ENCODE results near the gene CLUH.
"Not testable (repeated sequence)": the region's sequence is repeated elsewhere in the genome, so short reads cannot be mapped to it uniquely, and the experiment has no call there.

CLUH gene

GRCh38 chr17:2660410-2660809 is 51.2 kb downstream of the CLUH start:
- not testable (repeated sequence) for H3K27ac ChIP-seq (ENCODE audit: low read depth, low read length); H3K4me3 ChIP-seq (ENCODE audit: low read depth in 1 of 5, low read length in 5 of 5); H3K27me3 ChIP-seq (ENCODE audit: control insufficient read depth in 5 of 5, insufficient read depth in 4 of 5, low read length in 5 of 5); H3K36me3 ChIP-seq (ENCODE audit: control insufficient read depth in 5 of 5, insufficient read depth in 5 of 5, low read length in 5 of 5); H3K9ac ChIP-seq (ENCODE audit: low read length in 5 of 5); H3K9me3 ChIP-seq (ENCODE audit: control insufficient read depth in 5 of 5, low read length in 5 of 5)
- H3K4me1 ChIP-seq (ENCODE audit: control insufficient read depth in 5 of 5, insufficient read depth in 5 of 5, low read length in 5 of 5) = peaks cover 2 to 25% (median 10%) of the 10 kb centered on the region in 5 donors

GRCh38 chr17:2659337-2659736 is 52.2 kb downstream of the CLUH start:
- H3K27me3 ChIP-seq (ENCODE audit: control insufficient read depth in 5 of 5, insufficient read depth in 4 of 5, low read length in 5 of 5); H3K9me3 ChIP-seq (ENCODE audit: control insufficient read depth in 5 of 5, low read length in 5 of 5); H3K36me3 ChIP-seq (ENCODE audit: control insufficient read depth in 5 of 5, insufficient read depth in 5 of 5, low read length in 5 of 5); H3K4me3 ChIP-seq (ENCODE audit: low read depth in 1 of 5, low read length in 5 of 5); H3K27ac ChIP-seq (ENCODE audit: low read depth, low read length); H3K9ac ChIP-seq (ENCODE audit: low read length in 5 of 5): not testable (repeated sequence)
- H3K4me1 ChIP-seq (ENCODE audit: control insufficient read depth in 5 of 5, insufficient read depth in 5 of 5, low read length in 5 of 5) = peaks cover 2 to 25% (median 10%) of the 10 kb centered on the region in 5 donors

GRCh38 chr17:2656283-2656682 is 55.3 kb downstream of the CLUH start:
- no peak overlapping the region for H3K4me3 ChIP-seq (ENCODE audit: low read depth in 1 of 5, low read length in 5 of 5)
- H3K9me3 ChIP-seq (ENCODE audit: control insufficient read depth in 5 of 5, low read length in 5 of 5) = no peaks in the 10 kb centered on the region
- H3K9ac ChIP-seq (ENCODE audit: low read length in 5 of 5) = no peak overlapping the region
- H3K27ac ChIP-seq (ENCODE audit: low read depth, low read length) = no peak overlapping the region
- H3K4me1 ChIP-seq (ENCODE audit: control insufficient read depth in 5 of 5, insufficient read depth in 5 of 5, low read length in 5 of 5) = peaks cover 2 to 15% (median 9%) of the 10 kb centered on the region in 5 donors
- H3K27me3 ChIP-seq (ENCODE audit: control insufficient read depth in 5 of 5, insufficient read depth in 4 of 5, low read length in 5 of 5) = no peaks in the 10 kb centered on the region
- peaks cover 0 to 8% (median 5%) of the 10 kb centered on the region in 5 donors for H3K36me3 ChIP-seq (ENCODE audit: control insufficient read depth in 5 of 5, insufficient read depth in 5 of 5, low read length in 5 of 5)

GRCh38 chr17:2655546-2655945 is 56.0 kb downstream of the CLUH start:
- Histone ChIP-seq H3K36me3 (ENCODE audit: control insufficient read depth in 5 of 5, insufficient read depth in 5 of 5, low read length in 5 of 5) (peaks cover 0 to 8% (median 5%) of the 10 kb centered on the region in 5 donors), H3K27me3 (ENCODE audit: control insufficient read depth in 5 of 5, insufficient read depth in 4 of 5, low read length in 5 of 5) (no peaks in the 10 kb centered on the region), H3K4me1 (ENCODE audit: control insufficient read depth in 5 of 5, insufficient read depth in 5 of 5, low read length in 5 of 5) (peaks cover 2 to 22% (median 9%) of the 10 kb centered on the region in 5 donors), H3K9me3 (ENCODE audit: control insufficient read depth in 5 of 5, low read length in 5 of 5) (no peaks in the 10 kb centered on the region), H3K4me3 (ENCODE audit: low read depth in 1 of 5, low read length in 5 of 5) (no peak overlapping the region), H3K27ac (ENCODE audit: low read depth, low read length) (no peak overlapping the region), H3K9ac (ENCODE audit: low read length in 5 of 5) (no peak overlapping the region)

- H3K9ac ChIP-seq (ENCODE audit: low read length in 5 of 5) = not testable (repeated sequence)
Observed at GRCh38 chr17:2652911-2653310, 58.7 kb downstream of the CLUH start.

GRCh38 chr17:2649191-2649590 is 62.4 kb downstream of the CLUH start:
- Histone ChIP-seq H3K36me3 (ENCODE audit: control insufficient read depth in 5 of 5, insufficient read depth in 5 of 5, low read length in 5 of 5) (peaks cover 0 to 10% (median 4%) of the 10 kb centered on the region in 5 donors), H3K4me3 (ENCODE audit: low read depth in 1 of 5, low read length in 5 of 5) (no peak overlapping the region), H3K4me1 (ENCODE audit: control insufficient read depth in 5 of 5, insufficient read depth in 5 of 5, low read length in 5 of 5) (peaks cover 0 to 7% (median 0%) of the 10 kb centered on the region in 5 donors), H3K9ac (ENCODE audit: low read length in 5 of 5) (no peak overlapping the region), H3K27ac (ENCODE audit: low read depth, low read length) (no peak overlapping the region), H3K9me3 (ENCODE audit: control insufficient read depth in 5 of 5, low read length in 5 of 5) (no peaks in the 10 kb centered on the region), H3K27me3 (ENCODE audit: control insufficient read depth in 5 of 5, insufficient read depth in 4 of 5, low read length in 5 of 5) (no peaks in the 10 kb centered on the region)

More at GRCh38 chr17:2652911-2653310, 58.7 kb downstream of the CLUH start:
- H3K27me3 ChIP-seq (ENCODE audit: control insufficient read depth in 5 of 5, insufficient read depth in 4 of 5, low read length in 5 of 5); H3K9me3 ChIP-seq (ENCODE audit: control insufficient read depth in 5 of 5, low read length in 5 of 5); H3K27ac ChIP-seq (ENCODE audit: low read depth, low read length); H3K4me3 ChIP-seq (ENCODE audit: low read depth in 1 of 5, low read length in 5 of 5); H3K36me3 ChIP-seq (ENCODE audit: control insufficient read depth in 5 of 5, insufficient read depth in 5 of 5, low read length in 5 of 5): not testable (repeated sequence)
- peaks cover 0 to 11% (median 4%) of the 10 kb centered on the region in 5 donors for H3K4me1 ChIP-seq (ENCODE audit: control insufficient read depth in 5 of 5, insufficient read depth in 5 of 5, low read length in 5 of 5)

GRCh38 chr17:2647957-2648356 is 63.6 kb downstream of the CLUH start:
- no peak overlapping the region for H3K9ac ChIP-seq (ENCODE audit: low read length in 5 of 5)
- H3K36me3 ChIP-seq (ENCODE audit: control insufficient read depth in 5 of 5, insufficient read depth in 5 of 5, low read length in 5 of 5) = peaks cover 0 to 15% (median 8%) of the 10 kb centered on the region in 5 donors

GRCh38 chr17:2644971-2645370 is 66.6 kb downstream of the CLUH start:
- H3K27ac ChIP-seq (ENCODE audit: low read depth, low read length) = no peak overlapping the region
- no peaks in the 10 kb centered on the region for H3K27me3 ChIP-seq (ENCODE audit: control insufficient read depth in 5 of 5, insufficient read depth in 4 of 5, low read length in 5 of 5)
- H3K4me3 ChIP-seq (ENCODE audit: low read depth in 1 of 5, low read length in 5 of 5) = no peak overlapping the region
- H3K4me1 ChIP-seq (ENCODE audit: control insufficient read depth in 5 of 5, insufficient read depth in 5 of 5, low read length in 5 of 5) = no peaks in the 10 kb centered on the region
- no peaks in the 10 kb centered on the region for H3K9me3 ChIP-seq (ENCODE audit: control insufficient read depth in 5 of 5, low read length in 5 of 5)
- no peak overlapping the region for H3K9ac ChIP-seq (ENCODE audit: low read length in 5 of 5)
- peaks cover 8 to 30% (median 18%) of the 10 kb centered on the region in 5 donors for H3K36me3 ChIP-seq (ENCODE audit: control insufficient read depth in 5 of 5, insufficient read depth in 5 of 5, low read length in 5 of 5)

More at GRCh38 chr17:2647957-2648356, 63.6 kb downstream of the CLUH start:
- no peak overlapping the region for H3K4me3 ChIP-seq (ENCODE audit: low read depth in 1 of 5, low read length in 5 of 5)
- H3K9me3 ChIP-seq (ENCODE audit: control insufficient read depth in 5 of 5, low read length in 5 of 5) = no peaks in the 10 kb centered on the region
- H3K4me1 ChIP-seq (ENCODE audit: control insufficient read depth in 5 of 5, insufficient read depth in 5 of 5, low read length in 5 of 5) = peaks cover 0 to 7% (median 0%) of the 10 kb centered on the region in 5 donors
- no peaks in the 10 kb centered on the region for H3K27me3 ChIP-seq (ENCODE audit: control insufficient read depth in 5 of 5, insufficient read depth in 4 of 5, low read length in 5 of 5)
- H3K27ac ChIP-seq (ENCODE audit: low read depth, low read length) = no peak overlapping the region
